IPS-18c (cell line): Measurements from ENCODE around the gene PHF3.

Experiments used
- H3K4me3 ChIP-seq: 2 replicates; pipeline ENCODE4 v1.7.0; 2013; ENCODE audit warnings: low read depth, mild to moderate bottlenecking, low read length, moderate library complexity; ENCODE audit not compliant: insufficient read depth
- H3K9me3 ChIP-seq: one replicate; pipeline ENCODE4 v1.6.1; 2013; ENCODE audit warnings: mild to moderate bottlenecking, low read length, moderate library complexity; ENCODE audit not compliant: control insufficient read depth, insufficient read depth

The PHF3 gene

DNA sequence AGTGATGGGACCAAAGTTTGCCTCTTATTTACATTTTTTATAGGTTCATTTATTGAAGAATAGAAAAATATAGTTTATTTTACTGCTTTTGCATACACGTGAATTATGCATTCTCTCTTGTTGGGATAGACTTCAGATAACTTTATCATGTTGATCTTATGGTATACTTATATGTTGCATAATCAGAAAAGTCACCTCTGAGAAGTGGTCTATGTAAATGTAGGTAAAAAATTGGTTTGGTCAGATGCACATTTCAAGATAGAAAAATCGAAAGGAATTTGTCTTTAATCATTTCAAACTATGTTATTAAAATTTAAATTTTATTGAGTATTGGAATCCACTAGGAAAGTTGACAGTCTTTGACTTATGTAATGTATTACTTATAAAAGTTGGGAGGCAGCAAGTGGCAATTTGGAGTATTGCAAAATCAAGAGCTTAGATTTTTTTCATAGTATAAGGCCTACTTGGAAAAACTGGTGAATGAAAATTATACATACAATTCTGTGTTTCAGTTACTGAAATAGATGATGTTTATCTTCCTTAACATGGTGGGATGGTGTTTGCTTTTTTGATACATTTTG is 2.4 kb downstream of the PHF3 start:
- Histone ChIP-seq H3K9me3 (no peaks in the 10 kb centered on the region), H3K4me3 (no peak overlapping the region)

DNA sequence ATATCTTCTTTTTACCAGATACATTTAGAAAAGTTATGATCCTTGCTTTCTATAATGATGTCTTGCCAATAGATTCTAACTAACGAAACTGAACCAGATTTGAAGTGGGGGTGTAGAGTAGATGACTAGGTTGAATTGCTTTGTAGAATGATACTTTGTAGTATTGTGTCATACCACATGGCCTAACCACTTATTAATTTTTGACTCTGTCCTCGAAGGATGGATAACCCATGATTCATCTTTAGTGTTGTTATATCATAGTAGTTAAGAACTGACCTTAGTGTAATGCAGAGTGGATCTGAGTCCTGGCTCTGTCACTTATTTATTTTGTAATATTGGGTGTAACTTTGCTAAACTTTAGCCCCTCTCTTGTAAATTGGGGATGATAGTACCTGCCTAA is 4.5 kb downstream of the PHF3 start:
- H3K4me3 ChIP-seq, result no peak overlapping the region

DNA sequence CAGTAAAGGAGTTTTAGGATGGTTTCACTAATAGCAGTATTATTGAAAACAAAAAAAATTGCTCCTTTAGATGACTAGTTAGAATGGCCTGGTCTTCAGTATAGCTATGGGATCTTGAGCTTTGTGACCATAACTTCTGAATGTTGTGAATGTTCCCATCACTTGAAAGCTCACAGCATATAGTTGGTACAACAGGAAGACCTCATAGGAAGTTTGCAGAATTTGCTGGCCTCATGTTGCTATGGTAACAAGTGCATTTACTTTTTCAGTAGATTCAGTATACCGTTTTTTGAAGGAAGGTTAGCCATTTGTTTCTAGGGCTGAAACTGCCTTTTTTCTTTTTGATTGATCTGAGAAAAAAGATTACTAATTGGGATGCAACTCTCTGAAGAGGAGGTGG is 8.3 kb downstream of the PHF3 start:
- no peaks in the 10 kb centered on the region for H3K9me3 ChIP-seq
- H3K4me3 ChIP-seq, result no peak overlapping the region

More for the DNA sequence above, 4.5 kb downstream of the PHF3 start:
- H3K9me3 ChIP-seq, result no peaks in the 10 kb centered on the region

DNA sequence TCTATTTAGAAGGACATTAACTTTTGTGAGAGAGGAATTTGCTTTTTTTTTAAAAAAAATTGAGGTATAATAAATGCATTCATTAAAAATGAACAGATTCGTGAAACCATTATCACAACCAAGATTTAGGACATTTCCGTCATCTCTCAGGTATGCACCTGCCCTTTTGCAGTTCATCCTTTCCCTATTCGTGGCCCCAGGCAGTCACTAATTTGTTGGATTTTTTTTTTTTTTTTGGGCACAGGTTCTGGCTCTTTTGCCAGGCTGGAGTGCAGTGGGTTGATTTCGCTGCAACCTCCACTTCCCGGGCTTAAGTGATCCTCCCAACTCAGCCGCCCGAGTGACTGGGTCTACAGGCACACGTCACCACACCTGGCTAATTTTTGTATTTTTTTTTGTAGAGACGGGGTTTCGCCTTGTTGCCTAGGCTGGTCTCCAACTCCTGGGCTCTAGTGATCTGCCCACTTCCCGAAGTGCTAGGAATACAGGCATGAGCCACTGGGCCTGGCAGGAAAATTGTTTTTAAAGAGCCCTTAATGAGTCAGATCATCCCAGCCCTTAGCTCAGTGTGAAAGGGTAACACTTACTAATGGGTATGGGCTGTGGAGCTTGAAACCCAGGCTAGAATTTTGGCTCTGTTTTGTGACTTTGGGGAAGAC is 9.2 kb downstream of the PHF3 start:
- Histone ChIP-seq H3K9me3 (no peaks in the 10 kb centered on the region), H3K4me3 (no peak overlapping the region)

DNA sequence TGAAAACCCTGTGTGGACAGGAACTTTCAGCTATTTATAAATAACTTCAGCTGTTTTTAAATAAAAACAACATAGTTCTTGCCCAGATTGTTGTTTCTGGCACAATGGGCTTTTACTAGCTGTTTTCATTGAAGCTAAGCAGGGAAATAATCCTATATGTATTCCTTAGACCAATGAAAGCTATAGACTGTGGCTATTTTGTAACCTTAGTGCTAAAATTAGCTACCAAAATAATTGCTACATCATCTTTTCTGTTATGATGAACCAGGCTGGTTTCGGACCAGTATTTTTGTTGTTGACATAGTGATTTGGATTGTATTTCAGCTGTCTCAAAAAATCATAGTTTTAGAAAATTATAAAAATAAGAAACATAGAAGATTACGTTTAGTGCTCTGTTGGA is 13.7 kb downstream of the PHF3 start:
- Histone ChIP-seq H3K4me3 (no peak overlapping the region), H3K9me3 (no peaks in the 10 kb centered on the region)

DNA sequence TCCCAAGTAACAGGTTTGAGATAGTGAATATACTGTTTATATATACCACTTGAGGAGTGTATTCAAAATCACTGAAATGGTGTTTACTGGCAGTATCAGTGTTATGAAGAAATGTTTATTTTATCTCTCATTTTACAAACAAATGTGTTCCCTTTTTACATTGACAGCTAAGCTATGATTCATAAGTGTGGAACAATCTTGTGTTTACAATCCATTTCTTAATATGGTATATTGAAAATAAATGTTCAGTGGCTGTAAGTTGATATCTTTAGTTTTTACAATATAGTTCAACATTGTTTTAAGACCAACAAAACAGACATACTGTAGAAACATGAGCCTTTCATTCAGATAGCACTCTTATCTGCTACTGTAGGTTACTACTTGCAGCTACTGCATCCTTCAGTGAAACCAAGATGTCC is 14.3 kb downstream of the PHF3 start:
- H3K4me3 ChIP-seq, result no peak overlapping the region
- H3K9me3 ChIP-seq, result no peaks in the 10 kb centered on the region

DNA sequence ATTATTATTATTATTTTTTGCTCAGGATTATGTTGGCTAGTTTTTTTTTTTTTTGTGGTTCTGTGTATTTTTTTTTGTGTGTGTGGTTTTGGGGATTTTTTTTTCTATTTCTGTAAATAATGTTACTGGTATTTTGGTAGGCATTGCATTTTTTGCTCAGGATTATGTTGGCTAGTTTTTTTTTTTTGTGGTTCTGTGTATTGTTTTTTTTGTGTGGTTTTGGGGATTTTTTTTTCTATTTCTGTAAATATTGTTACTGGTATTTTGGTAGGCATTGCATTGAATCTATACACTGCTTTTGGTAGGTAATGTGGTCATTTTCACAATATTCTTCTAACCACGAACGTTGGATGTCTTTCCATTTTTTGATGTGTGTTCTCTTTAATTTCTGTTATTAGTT is 17.4 kb downstream of the PHF3 start:
- no peak overlapping the region for H3K4me3 ChIP-seq
- no peaks in the 10 kb centered on the region for H3K9me3 ChIP-seq

DNA sequence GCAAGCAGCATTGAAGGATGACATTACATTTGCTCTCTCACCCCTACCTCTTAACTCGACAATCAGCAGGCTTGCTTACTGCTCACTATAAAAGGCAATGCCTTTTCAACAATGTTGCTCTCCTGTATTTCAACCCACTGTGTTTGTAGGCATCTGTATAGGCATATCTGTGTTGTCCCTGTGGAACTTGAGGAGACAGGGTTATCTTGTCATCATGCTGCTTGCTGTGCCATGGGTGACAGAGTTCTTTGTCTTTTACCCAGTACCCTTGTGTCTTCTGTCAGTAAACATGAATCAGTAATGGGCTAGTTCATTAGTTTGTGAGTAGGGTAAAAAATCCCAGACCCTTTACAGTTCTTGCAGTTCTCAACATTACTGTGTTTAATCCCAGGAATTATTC is 25.2 kb downstream of the PHF3 start:
- no peaks in the 10 kb centered on the region for H3K9me3 ChIP-seq
- no peak overlapping the region for H3K4me3 ChIP-seq

DNA sequence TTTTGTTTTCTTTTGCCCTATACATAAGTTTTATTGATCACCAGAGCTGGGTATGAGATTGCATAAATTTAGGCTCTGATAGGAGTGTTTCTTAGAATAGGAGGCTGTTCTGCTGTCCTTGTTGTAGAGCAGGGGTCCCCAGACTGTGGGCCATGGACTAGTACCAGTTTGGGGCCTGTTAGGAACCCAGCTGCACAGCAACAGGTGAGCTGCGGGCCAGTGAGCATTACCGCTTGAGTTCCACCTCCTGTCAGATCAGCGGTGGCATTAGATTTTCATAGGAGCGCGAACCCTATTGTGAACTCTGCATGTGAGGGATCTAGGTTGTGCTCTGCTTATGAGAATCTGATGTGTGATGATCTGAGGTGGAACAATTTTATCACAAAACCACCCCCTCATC is 26.2 kb downstream of the PHF3 start:
- Histone ChIP-seq H3K4me3 (no peak overlapping the region), H3K9me3 (no peaks in the 10 kb centered on the region)

DNA sequence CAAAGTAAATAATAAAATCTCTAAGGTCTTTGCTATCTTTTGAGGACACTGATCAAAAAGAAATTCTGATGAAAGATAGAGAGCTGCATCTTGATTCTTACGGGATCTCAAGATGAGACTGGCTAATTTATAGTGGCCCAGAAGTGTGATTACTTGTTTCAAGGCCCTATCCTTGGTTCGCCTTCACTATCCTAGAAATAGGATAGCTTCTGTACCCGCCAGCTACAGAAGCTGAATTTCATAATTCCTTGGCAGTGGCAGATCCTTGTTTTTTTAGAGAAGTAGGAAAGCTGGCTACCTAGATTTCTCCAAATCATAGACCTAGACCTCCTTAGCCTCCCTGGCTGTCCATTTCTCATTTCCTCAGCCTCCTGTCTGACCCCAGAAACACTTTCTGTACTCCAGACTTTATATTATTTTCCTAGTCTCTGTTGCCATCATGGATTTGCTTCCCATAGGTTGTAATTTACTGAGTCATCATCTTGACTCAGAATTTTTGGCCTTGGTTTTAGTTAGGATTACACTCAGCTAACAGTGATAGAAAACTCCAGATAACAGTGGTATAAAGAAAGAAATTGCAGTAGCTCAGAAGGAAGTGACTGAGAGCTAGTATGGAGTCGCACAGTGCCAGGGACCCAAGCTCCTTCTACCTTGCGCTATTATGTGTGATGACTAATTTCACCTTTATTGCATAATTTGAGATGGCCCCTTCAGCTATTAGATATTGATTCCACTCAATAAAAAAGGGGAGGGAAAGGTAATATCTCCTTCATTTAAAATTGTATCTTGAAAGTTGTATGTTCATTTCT is 27.7 kb downstream of the PHF3 start:
- no peak overlapping the region for H3K4me3 ChIP-seq
- no peaks in the 10 kb centered on the region for H3K9me3 ChIP-seq

DNA sequence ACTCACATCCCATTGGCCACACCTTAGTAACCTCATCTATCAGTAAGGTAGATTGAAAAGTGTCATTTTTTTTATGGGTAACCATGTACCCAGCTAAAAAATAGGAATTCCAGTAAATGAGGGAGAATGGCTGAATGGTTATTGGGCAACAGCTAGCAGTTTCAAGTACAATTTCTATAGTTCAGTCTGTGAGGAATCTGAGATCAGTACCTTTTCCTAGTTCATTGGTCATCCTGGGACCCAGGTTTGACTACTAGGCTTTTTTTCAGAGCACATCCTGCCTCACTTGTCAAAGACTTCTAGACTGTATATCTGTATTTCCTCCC is 28.3 kb downstream of the PHF3 start:
- Histone ChIP-seq H3K4me3 (no peak overlapping the region), H3K9me3 (no peaks in the 10 kb centered on the region)

DNA sequence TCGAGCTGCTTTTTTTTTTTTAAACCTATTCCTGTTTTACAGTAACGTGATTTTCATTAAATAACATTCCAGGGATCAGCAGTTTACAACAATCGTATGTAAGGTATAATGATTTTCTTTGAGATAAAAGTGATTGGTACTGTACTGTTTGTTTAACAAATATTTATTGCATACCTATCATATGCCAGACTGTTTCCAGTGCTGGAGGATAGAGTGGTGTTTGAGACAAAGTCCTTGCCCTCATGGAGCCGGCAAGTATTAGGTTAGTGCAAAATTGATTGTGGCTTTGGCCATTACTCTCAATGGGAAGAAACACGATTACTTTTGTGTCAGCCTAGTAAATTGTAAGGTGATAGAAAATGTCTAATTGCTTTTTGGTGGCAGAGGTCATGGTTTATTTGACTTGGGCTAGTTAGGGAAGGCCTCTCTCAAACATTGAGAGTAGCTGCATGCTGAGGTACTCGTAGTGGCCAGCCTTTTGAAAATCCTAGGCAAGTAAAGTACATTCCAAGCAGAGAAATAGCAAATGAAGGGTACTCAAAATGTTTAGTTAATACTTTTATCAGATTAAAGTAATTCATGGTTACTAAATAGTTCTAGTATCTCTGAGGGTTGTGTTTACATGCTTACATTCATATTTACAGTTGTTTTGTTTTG is 35.6 kb downstream of the PHF3 start:
- H3K4me3 ChIP-seq, result no peak overlapping the region
- H3K9me3 ChIP-seq, result peaks cover 2% of the 10 kb centered on the region

DNA sequence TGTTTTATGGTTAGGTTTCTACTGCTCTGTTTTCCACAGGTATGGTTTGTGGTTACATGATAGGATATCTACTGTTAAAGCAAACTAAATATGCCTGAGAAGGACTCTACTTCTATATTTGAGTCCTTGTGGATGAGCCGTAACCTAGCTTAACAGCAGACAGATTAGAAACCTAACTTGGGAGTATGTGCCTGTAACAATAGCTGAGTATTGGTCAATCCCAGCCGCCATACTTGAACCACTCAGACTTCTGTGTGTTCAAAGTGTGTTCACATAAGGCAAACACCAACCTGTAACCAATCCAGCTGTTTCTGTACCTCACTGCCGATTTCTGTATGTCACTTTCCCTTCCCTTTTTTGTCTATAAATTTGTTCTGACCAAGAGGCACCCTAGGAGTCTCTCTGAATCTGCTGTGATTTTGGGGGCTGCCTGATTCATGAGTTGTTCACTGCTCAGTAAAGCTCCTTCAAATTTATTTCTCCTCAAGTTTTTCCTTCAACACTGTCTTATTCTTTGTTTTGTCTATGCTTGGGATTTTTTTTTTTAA is 37.1 kb downstream of the PHF3 start:
- H3K9me3 ChIP-seq, result peaks cover 2% of the 10 kb centered on the region
- H3K4me3 ChIP-seq, result no peak overlapping the region

DNA sequence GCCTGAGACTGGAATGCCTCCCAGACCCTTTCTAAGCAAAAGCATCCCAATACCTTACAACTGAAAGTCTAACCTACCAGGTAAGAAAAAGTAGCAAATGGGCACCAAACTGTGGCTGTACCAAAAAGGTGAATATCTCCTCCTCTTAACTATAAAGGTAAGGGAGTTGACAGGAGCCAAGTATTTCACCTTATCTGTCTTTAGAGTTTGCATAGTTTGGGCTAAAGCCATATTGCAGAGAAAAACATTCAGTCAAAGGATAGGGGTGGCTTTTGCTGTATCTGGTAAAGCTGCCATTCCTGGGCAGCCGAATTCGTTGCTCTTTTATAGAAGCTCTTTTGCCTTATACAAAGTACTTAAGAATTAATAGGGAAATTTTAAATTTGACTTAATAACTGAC is 38.1 kb downstream of the PHF3 start:
- Histone ChIP-seq H3K4me3 (no peak overlapping the region), H3K9me3 (peaks cover 2% of the 10 kb centered on the region)

DNA sequence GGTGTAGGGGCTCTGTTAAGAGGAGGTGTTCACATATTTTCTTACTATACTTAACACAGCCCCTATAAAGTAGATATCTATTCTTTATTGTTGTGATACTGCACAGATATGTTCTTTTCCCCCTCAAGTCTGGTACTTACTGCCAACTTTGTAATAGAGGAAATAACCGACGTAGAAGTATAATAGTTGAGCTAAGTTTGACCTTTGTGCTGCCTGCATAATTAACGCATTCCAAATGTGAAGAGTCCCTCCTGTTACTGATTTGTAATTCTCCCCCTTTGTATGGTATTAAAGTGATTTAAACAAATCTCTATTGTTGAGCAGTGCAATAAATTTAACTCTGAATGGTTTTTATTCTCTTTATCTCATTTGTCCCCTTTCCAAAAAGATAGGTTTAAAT is 39.0 kb downstream of the PHF3 start:
- peaks cover 2% of the 10 kb centered on the region for H3K9me3 ChIP-seq
- no peak overlapping the region for H3K4me3 ChIP-seq

DNA sequence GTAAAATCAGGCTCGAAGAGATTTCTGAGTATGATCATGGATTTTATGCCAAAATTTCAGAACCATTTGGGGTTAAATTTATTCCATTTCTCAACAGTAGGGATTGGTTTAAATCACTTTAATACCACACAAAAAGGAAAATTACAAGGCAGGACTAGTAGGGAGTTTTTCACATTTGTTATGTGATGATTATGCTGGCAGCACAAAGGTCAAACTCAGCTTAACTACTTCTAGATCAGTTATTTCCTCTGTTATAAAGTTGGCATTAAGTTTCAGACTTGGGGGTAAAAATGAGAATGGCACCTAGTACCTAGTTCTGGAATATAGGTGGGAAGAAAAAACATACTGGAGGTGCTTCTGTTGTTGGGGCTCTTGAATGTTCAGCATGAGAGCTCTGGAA is 39.5 kb downstream of the PHF3 start:
- Histone ChIP-seq H3K9me3 (peaks cover 2% of the 10 kb centered on the region), H3K4me3 (no peak overlapping the region)

DNA sequence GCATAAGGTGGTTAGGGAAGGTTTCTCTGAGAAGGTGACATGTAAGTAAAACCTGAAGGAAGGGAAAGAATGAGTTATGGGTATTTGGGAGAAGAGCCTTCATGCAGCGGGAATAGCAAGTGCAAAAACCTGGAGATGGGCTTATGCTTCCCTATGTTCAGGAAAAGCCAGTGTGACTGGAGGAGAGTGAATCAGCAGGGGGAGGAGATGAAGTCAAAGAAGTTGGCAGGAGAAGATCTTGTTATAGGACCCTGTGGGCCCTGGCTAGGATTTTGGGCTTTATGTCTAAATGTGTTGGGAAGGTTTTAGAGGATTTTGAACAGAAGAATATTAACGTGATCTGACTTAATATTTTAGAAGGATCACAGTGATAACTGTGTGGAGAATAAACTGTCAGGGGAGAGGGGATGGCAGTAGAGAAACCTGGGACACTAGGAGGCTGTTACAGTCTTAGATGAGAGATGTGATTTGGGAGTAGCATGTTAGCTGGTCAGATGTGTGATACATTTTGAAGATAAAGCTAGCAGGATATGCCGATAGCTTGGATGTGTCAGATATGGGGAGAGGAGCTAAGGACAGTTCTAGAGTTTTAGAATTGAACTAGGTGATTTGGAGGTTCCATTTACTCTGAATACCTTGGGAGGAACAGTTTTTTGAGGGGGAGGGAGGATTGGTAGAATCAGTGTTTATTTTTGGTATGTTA is 41.0 kb downstream of the PHF3 start:
- H3K9me3 ChIP-seq, result no peaks in the 10 kb centered on the region
- no peak overlapping the region for H3K4me3 ChIP-seq
